ENCODE data around the gene SUPT3H. TPM values are rescaled to one million over a fixed set of nuclear protein-coding genes. Genes with fewer than 3 reads are reported as not detected.

The SUPT3H gene
- total and polyA plus RNA-seq, 4 donors = 0.85 to 4.8 (median 2.4) TPM

GRCh38 chr6:44949596-44950201, 428.0 kb downstream of the SUPT3H start:
- TF ChIP-seq EGR1 (IDR thresholded peaks at IDR 0.05; ENCODE audit: low read depth in 2 of 2) (no peak), CTCF (IDR thresholded peaks at IDR 0.05; ENCODE audit: low read depth, low read length, missing input control) (no peak), RAD21 (IDR thresholded peaks at IDR 0.05) (no peak), HNF4G (IDR thresholded peaks at IDR 0.05) (no peak), MAX (IDR thresholded peaks at IDR 0.05) (no peak), REST (IDR thresholded peaks at IDR 0.05) (no peak), JUND (IDR thresholded peaks at IDR 0.05) (no peak), GABPA (IDR thresholded peaks at IDR 0.05 in 1 of 2, conservative IDR thresholded peaks at IDR 0.05 in 1 of 2) (no peak)
- Histone ChIP-seq H3K27me3 (ENCODE audit: control insufficient read depth in 4 of 4, insufficient read depth in 4 of 4, low read length in 3 of 4) (no peaks in the 10 kb centered on the region), H3K4me3 (ENCODE audit: low read depth in 1 of 3, low read length in 3 of 3) (no peak overlapping the region)

GRCh38 chr6:44943541-44943940, 434.2 kb downstream of the SUPT3H start:
- TF ChIP-seq EGR1 (IDR thresholded peaks at IDR 0.05; ENCODE audit: low read depth in 2 of 2) (no peak), MAX (IDR thresholded peaks at IDR 0.05) (no peak), CTCF (IDR thresholded peaks at IDR 0.05; ENCODE audit: low read depth, low read length, missing input control) (no peak), TAF1 (conservative IDR thresholded peaks at IDR 0.05) (no peak), ZBTB33 (IDR thresholded peaks at IDR 0.05) (no peak), JUND (IDR thresholded peaks at IDR 0.05) (no peak), HNF4G (IDR thresholded peaks at IDR 0.05) (no peak), YY1 (IDR thresholded peaks at IDR 0.05) (no peak), FOXA1 (IDR thresholded peaks at IDR 0.05) (no peak)
- Histone ChIP-seq H3K9me3 (ENCODE audit: control insufficient read depth in 4 of 4, low read length in 3 of 4) (peaks cover 0 to 11% (median 5%) of the 10 kb centered on the region in 4 donors), H3K36me3 (ENCODE audit: control insufficient read depth in 4 of 4, insufficient read depth in 3 of 4, low read depth in 1 of 4, low read length in 3 of 4) (no peaks in the 10 kb centered on the region), H3K27me3 (ENCODE audit: control insufficient read depth in 4 of 4, insufficient read depth in 4 of 4, low read length in 3 of 4) (no peaks in the 10 kb centered on the region), H3K4me1 (ENCODE audit: control insufficient read depth in 4 of 4, insufficient read depth in 4 of 4, low read length in 3 of 4) (peaks cover 0 to 8% (median 0%) of the 10 kb centered on the region in 4 donors), H3K4me3 (ENCODE audit: low read depth in 1 of 3, low read length in 3 of 3) (no peak overlapping the region), H3K27ac (ENCODE audit: low read depth in 1 of 2, low read length in 2 of 2) (no peak overlapping the region), H3K9ac (ENCODE audit: low read depth in 1 of 2, low read length in 2 of 2) (no peak overlapping the region)
- WGBS = 81% methylated on average over 3 of the region's 3 CpGs
- no peak for DNase-seq (ENCODE audit: low spot score)

More at GRCh38 chr6:44949596-44950201, 428.0 kb downstream of the SUPT3H start:
- peaks cover 0 to 17% (median 8%) of the 10 kb centered on the region in 4 donors for H3K9me3 ChIP-seq (ENCODE audit: control insufficient read depth in 4 of 4, low read length in 3 of 4)
- H3K36me3 ChIP-seq (ENCODE audit: control insufficient read depth in 4 of 4, insufficient read depth in 3 of 4, low read depth in 1 of 4, low read length in 3 of 4) = peaks cover 0 to 2% (median 0%) of the 10 kb centered on the region in 4 donors
- no peak overlapping the region for H3K27ac ChIP-seq (ENCODE audit: low read depth in 1 of 2, low read length in 2 of 2)
- DNase-seq (ENCODE audit: low spot score) = no peak
- H3K4me1 ChIP-seq (ENCODE audit: control insufficient read depth in 4 of 4, insufficient read depth in 4 of 4, low read length in 3 of 4) = no peaks in the 10 kb centered on the region
- H3K9ac ChIP-seq (ENCODE audit: low read depth in 1 of 2, low read length in 2 of 2) = no peak overlapping the region
